Caki2 (cell line): ENCODE results near the gene KLHL29. TPM values are rescaled to one million over a fixed set of nuclear protein-coding genes. Genes with fewer than 3 reads are reported as not detected.

ENCODE experiments used
- DNase-seq: peaks from one replicate; pipeline ENCODE4 v3.0.0-alpha.2; 2015; ENCODE audit warnings: low read depth
- in situ Hi-C: cut with HindIII; loops from 2 replicates; pipeline ENCODE4 v1.10.0; 2016; ENCODE audit warnings: low sequenced_read_pairs, low pct_unique_long_range_greater_than_20kb, mixed read lengths
- total RNA-seq: library from RNA; depleted of rRNA; stranded (reverse); fragments of >200 nt; shearing (Covaris generic); gene quantifications from 2 replicates; pipeline ENCODE4 v1.2.3, GENCODE V29; 2014; ENCODE audit warnings: low replicate concordance

KLHL29 gene
- total RNA-seq, 1 experiment from 2014 or later = 1.4 TPM

- in situ Hi-C loops = no loop called here
- no peak for DNase-seq
Observed at GRCh38 chr2:23654756-23655155, 269.8 kb downstream of the KLHL29 start.

GRCh38 chr2:23655934-23656596 lies 271.1 kb downstream of the KLHL29 start:
- no peak for DNase-seq
- in situ Hi-C loops = no loop called here

GRCh38 chr2:23656597-23656973 lies 271.6 kb downstream of the KLHL29 start:
- in situ Hi-C loops = no loop called here
- DNase-seq = no peak

GRCh38 chr2:23657371-23657770 lies 272.4 kb downstream of the KLHL29 start:
- in situ Hi-C loops = no loop called here
- DNase-seq = no peak

- in situ Hi-C loops = no loop called here
- DNase-seq = no peak
Observed at GRCh38 chr2:23657934-23658333, 273.0 kb downstream of the KLHL29 start.

- in situ Hi-C loops = no loop called here
- no peak for DNase-seq
Observed at GRCh38 chr2:23658466-23658942, 273.5 kb downstream of the KLHL29 start.

GRCh38 chr2:23659328-23659727 lies 274.3 kb downstream of the KLHL29 start:
- in situ Hi-C loops = no loop called here
- DNase-seq = no peak

GRCh38 chr2:23659773-23660172 lies 274.8 kb downstream of the KLHL29 start:
- in situ Hi-C loops = no loop called here

GRCh38 chr2:23660237-23660636 lies 275.3 kb downstream of the KLHL29 start:
- in situ Hi-C loops = no loop called here

More at GRCh38 chr2:23659773-23660172, 274.8 kb downstream of the KLHL29 start:
- DNase-seq = no peak

GRCh38 chr2:23661276-23662050 lies 276.5 kb downstream of the KLHL29 start:
- no peak for DNase-seq
- in situ Hi-C loops = no loop called here

More at GRCh38 chr2:23660237-23660636, 275.3 kb downstream of the KLHL29 start:
- DNase-seq = no peak

- in situ Hi-C loops = no loop called here
- DNase-seq = no peak
Observed at GRCh38 chr2:23662466-23662865, 277.5 kb downstream of the KLHL29 start.

GRCh38 chr2:23662941-23663920 lies 278.3 kb downstream of the KLHL29 start:
- in situ Hi-C loops = no loop called here
- no peak for DNase-seq

- in situ Hi-C loops = no loop called here
- no peak for DNase-seq
Observed at GRCh38 chr2:23664066-23664788, 279.2 kb downstream of the KLHL29 start.

- in situ Hi-C loops = no loop called here
- DNase-seq = no peak
Observed at GRCh38 chr2:23666241-23666979, 281.4 kb downstream of the KLHL29 start.

GRCh38 chr2:23666980-23667357 lies 282.0 kb downstream of the KLHL29 start:
- in situ Hi-C loops = no loop called here
- no peak for DNase-seq

- in situ Hi-C loops = no loop called here
Observed at GRCh38 chr2:23668756-23669304, 283.9 kb downstream of the KLHL29 start.

More at GRCh38 chr2:23668756-23669304, 283.9 kb downstream of the KLHL29 start:
- DNase-seq = no peak
